Heart right ventricle (tissue), 16 donors: ENCODE measurements around the gene CHPF. TPM values are rescaled to one million over a fixed set of nuclear protein-coding genes. Genes with fewer than 3 reads are reported as not detected.

ENCODE experiments used
- ATAC-seq, 8 donors: fragments of 200-7000 bp; cut with Tn5 transposase; one replicate each; pipeline ENCODE4 v1.9.1; 2020; ENCODE audit warnings: mild to moderate bottlenecking in 8 of 8, moderate library complexity in 8 of 8, moderate number of reproducible peaks in 1 of 8
- DNase-seq, 2 donors: peaks; one replicate each; pipeline ENCODE4 v3.0.0-alpha.2; 2020
- H3K27ac ChIP-seq, 10 donors: fragments of 200-600 bp; sonication (generic) in 2 of 10; one replicate each; pipeline versions ENCODE4 v1.5.0 to v1.8.0; 2020 to 2022; ENCODE audit warnings: mild to moderate bottlenecking in 3 of 10
- H3K27me3 ChIP-seq, 7 donors: fragments of 200-600 bp; one replicate each; pipeline ENCODE4 v1.8.0; 2021 to 2022; ENCODE audit warnings: mild to moderate bottlenecking in 2 of 7
- H3K36me3 ChIP-seq, 9 donors: fragments of 200-600 bp; sonication (generic) in 1 of 9; one replicate each; pipeline versions ENCODE4 v1.5.0 to v1.8.0; 2020 to 2022; ENCODE audit warnings: mild to moderate bottlenecking in 2 of 9
- H3K4me1 ChIP-seq, 9 donors: fragments of 200-600 bp; sonication (generic) in 1 of 9; one replicate each; pipeline versions ENCODE4 v1.5.0 to v1.8.0; 2020 to 2022; ENCODE audit warnings: mild to moderate bottlenecking in 4 of 9
- H3K4me3 ChIP-seq, 10 donors: fragments of 200-600 bp; sonication (generic) in 2 of 10; one replicate each; pipeline versions ENCODE4 v1.5.0 to v1.8.0; 2020 to 2022; ENCODE audit warnings: mild to moderate bottlenecking in 7 of 10, moderate library complexity in 2 of 10
- H3K9me3 ChIP-seq, 11 donors: fragments of 200-600 bp in 10 of 11; sonication (generic) in 2 of 11; one replicate each; pipeline versions ENCODE4 v1.5.0 to v1.8.0; 2013 to 2022; ENCODE audit warnings: mild to moderate bottlenecking in 2 of 11, control low read depth in 1 of 11, moderate library complexity in 1 of 11
- WGBS, 2 donors: extraction: QIAGEN DNeasy Blood & Tissue Kit; methylation state at CpG; one replicate each; pipeline ENCODE4 v1.1.7; 2013; ENCODE audit warnings: inconsistent platforms in 1 of 2; 5-methylcytosine and 5-hydroxymethylcytosine counted together
- intact Hi-C, 10 donors: fragments of 100-400 bp; cut with DNase I; formaldehyde crosslinking; loops; one replicate each; pipeline versions ENCODE4 v1.11.1 to v1.14.2; 2022
- polyA plus RNA-seq, 2 donors: library from polyadenylated mRNA; stranded (reverse); fragments of 200-250 nt; gene quantifications; one replicate each; pipeline ENCODE4 v1.2.3, GENCODE V29; 2013
- total RNA-seq, 10 donors: library from RNA; stranded (reverse); fragmentation: NEBNext Ultra II Directional in 3 of 10; extraction: Animal tissue kit (Norgen Biotek cat#: 25700) in 3 of 10; gene quantifications; one replicate each; pipeline versions ENCODE4 v1.2.1 to v1.2.4, GENCODE V29; 2021 to 2023
- TF ChIP-seq, protein P1 (sequence below), 9 donors: fragments of 200-600 bp; sonication (generic) in 2 of 9; IDR thresholded peaks; one replicate each; pipeline versions ENCODE4 v1.5.0 to v1.8.0; 2021 to 2022; ENCODE audit warnings: antibody characterized with exemption in 9 of 9, mild to moderate bottlenecking in 5 of 9, moderate library complexity in 1 of 9
- donor health status: Arrhythmogenic right ventricular cardiomyopathy.
- donor health status: ischemic (EF 13 %, LVEDD 7.1; RV severe dilation, severe dysfunction).
- donor health status: healthy with polysubstance abuse.
- donor health status: DM: no; HTN: yes; CAD: no.
- donor health status: DM: no; HTN: no; CAD: no.
- donor health status: ischemic (EF 25% LVEDD 6.9; RV normal size, moderate dysfunction).
- donor health status: ischemic (EF 25% LVEDD 5.7; RV mildly dilated, moderate dysfunction).
- donor health status: healthy.
- donor health status: DM: yes; HTN: yes; CAD: no.
- donor health status: Ischemic cardiomyopathy.
- donor health status: ischemic (EF 35%, LVEDD 5.7; RV mildly dilated, moderate dysfunction).
- donor health status: nonischemic (EF 11% LVEDD 7.7; RV severe dilation, severe dysfunction).
- donor health status: DM: yes; HTN: yes; CAD: no.
- donor health status: PGD.
- donor health status: ischemic (EF 29% LVEDD 5.4; RV normal size, mild dysfunction).
- donor health status: nonischemic (EF 23%, LVEDD 6.1; RV moderate dilation, normal function).

Gene CHPF
- total and polyA plus RNA-seq, 12 donors = 66.5 to 221 (median 95.9) TPM

DNA sequence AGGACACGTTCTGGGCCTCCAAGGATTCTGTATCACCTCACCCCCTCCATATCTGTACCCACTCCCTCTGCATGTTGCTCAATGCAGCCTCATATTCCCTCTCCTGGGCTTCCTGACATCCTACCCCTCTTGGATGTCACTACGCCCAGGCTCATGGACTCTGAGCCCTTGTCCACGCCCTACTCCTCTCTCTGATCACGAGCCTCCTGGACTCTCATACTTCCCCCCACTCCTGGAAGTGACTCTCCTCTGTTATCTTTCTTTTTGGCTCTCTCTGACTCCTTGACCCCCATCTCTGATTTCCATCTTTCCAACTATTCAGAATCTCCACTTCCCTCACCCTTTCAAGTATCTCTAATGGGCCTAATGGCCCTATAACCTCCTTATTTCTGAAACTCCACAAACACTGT lies 2.3 kb upstream of the CHPF start:
- 72% methylated on average over 4 of the region's 4 CpGs for WGBS, 2 donors
- DNase-seq = no peak
- intact Hi-C loops = loop anchor here in 1 of 10 donors (2.0 kb wide), 1 partner anchor 143 kb away; no protein-coding TSS in a partner anchor

DNA sequence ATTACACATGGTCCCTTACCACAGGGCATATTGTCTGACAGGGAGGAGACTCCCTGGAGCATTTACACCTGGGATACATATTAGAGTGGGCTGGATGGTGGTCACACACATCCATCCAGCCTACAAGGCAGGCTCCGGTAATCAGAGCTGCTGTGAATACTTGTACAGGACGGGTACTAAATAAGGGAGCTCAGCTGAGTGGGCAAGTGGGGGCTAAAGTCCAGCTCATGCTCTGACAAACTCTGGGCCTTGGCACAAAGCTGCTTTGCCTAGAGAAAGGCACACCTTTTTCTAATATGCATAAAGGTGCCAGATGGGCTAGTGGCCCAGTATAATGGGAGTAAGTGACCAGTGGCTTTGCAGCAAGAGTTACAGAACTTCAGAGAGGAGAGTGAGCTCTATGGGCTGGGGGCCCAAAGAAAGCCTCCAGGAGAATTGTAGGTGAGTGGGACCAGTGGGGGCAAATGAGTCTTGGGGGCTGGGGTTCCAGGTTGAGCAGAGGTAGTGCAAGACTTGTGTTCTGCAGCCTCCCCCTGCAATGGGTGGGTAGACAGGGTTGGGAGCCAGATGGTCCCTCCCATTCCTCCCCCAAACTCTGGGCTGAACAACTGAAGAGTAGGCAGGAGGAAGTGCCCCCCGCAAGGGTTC lies 1.8 kb upstream of the CHPF start:
- TF ChIP-seq, protein P1, sequence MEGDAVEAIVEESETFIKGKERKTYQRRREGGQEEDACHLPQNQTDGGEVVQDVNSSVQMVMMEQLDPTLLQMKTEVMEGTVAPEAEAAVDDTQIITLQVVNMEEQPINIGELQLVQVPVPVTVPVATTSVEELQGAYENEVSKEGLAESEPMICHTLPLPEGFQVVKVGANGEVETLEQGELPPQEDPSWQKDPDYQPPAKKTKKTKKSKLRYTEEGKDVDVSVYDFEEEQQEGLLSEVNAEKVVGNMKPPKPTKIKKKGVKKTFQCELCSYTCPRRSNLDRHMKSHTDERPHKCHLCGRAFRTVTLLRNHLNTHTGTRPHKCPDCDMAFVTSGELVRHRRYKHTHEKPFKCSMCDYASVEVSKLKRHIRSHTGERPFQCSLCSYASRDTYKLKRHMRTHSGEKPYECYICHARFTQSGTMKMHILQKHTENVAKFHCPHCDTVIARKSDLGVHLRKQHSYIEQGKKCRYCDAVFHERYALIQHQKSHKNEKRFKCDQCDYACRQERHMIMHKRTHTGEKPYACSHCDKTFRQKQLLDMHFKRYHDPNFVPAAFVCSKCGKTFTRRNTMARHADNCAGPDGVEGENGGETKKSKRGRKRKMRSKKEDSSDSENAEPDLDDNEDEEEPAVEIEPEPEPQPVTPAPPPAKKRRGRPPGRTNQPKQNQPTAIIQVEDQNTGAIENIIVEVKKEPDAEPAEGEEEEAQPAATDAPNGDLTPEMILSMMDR (IDR thresholded peaks at IDR 0.05) = no peak
- ATAC-seq = no peak
- intact Hi-C loops = loop anchor here in 1 of 10 donors (2.0 kb wide), 1 partner anchor 143 kb away; no protein-coding TSS in a partner anchor
- no peak for DNase-seq
- Histone ChIP-seq H3K4me1 (peaks cover 4 to 35% (median 28%) of the 10 kb centered on the region in 9 donors), H3K27me3 (peaks cover 0 to 67% (median 7%) of the 10 kb centered on the region in 7 donors), H3K27ac (no peak overlapping the region), H3K36me3 (peaks cover 0 to 22% (median 9%) of the 10 kb centered on the region in 9 donors), H3K4me3 (no peak overlapping the region), H3K9me3 (no peaks in the 10 kb centered on the region)
- 92 to 93% methylated on average over 3 of the region's 3 CpGs for WGBS, 2 donors

More for the DNA sequence above, 2.3 kb upstream of the CHPF start:
- Histone ChIP-seq H3K27ac (no peak overlapping the region), H3K9me3 (no peaks in the 10 kb centered on the region), H3K27me3 (peaks cover 0 to 71% (median 6%) of the 10 kb centered on the region in 7 donors), H3K4me1 (peaks cover 4 to 35% (median 28%) of the 10 kb centered on the region in 9 donors), H3K36me3 (peaks cover 0 to 17% (median 4%) of the 10 kb centered on the region in 9 donors), H3K4me3 (no peak overlapping the region)
- TF ChIP-seq, protein P1 (IDR thresholded peaks at IDR 0.05) = no peak
- ATAC-seq = no peak

DNA sequence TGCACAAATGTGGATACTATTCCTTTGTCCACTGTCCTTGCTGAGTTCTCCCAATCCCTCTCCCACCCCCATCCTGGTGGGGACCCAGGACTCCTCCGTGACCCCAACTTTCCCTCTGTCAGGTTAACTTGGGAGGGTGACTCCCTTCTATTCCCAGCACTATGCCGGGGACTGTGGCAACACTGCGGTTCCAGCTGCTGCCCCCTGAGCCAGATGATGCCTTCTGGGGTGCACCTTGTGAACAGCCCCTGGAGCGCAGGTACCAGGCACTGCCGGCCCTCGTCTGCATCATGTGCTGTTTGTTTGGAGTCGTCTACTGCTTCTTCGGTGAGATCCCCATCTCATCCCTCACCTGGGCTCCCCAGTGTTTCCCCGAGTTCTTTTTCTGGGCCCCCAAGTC lies 958 bp upstream of the CHPF start:
- H3K27ac ChIP-seq = peak overlapping the region in 4 of 10 donors; percentile 82 to 93 (median 90)
- intact Hi-C loops = loop anchor here in 9 of 10 donors (2.0 to 5.0 kb wide), 7 partner anchors 53 to 158 kb away; partner anchors contain the start of genes SLC4A3 (in 2 of the 9) and STK11IP (in 1 of the 9)
- H3K4me3 ChIP-seq = peak overlapping the region in 8 of 10 donors; percentile 72 to 92 (median 80)
- peaks cover 0 to 59% (median 11%) of the 10 kb centered on the region in 7 donors for H3K27me3 ChIP-seq
- peaks cover 0 to 25% (median 18%) of the 10 kb centered on the region in 9 donors for H3K36me3 ChIP-seq
- WGBS, 2 donors = 45 to 57% methylated on average over 9 of the region's 9 CpGs
- no peaks in the 10 kb centered on the region for H3K9me3 ChIP-seq
- TF ChIP-seq, protein P1 (IDR thresholded peaks at IDR 0.05) = no peak
- peaks cover 4 to 35% (median 28%) of the 10 kb centered on the region in 9 donors for H3K4me1 ChIP-seq
- no peak for DNase-seq
- ATAC-seq = no peak

DNA sequence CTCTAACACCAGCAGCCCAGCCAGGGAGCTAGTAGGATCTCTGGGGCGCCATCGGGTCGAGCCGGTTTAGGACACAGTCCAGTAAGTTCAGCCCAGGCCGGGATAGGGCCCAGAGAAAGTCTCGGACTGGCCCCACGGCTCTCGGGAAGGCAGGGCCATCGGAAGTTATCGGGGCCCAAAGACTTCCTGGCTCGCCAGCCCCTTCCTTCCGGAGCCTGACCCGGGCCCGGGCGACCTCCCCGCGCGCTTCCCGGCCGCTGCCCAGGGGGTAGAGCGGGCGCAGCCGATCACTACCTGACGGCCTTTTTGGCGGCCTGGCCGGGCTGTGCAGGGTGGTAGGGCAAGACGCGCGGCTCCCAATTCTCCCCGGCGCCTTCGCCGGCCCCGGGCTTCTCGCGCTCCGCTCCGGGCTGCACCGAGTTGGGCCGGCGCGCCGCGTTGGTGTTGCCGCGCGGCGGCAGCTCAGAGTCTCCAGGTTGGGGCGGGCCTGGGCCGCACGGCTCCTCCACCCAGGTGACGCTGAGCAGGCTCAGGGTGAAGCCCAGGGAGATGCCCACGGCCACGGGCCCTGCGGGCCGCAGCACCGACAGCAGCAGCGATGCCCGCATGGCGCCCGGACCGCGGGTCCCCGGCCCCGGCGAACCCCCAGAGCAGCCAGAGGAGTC lies 546 bp downstream of the CHPF start:
- TF ChIP-seq, protein P1 (IDR thresholded peaks at IDR 0.05) = peak in 1 of 9 donors; percentile 18
- no peaks in the 10 kb centered on the region for H3K9me3 ChIP-seq
- ATAC-seq (peak; percentile 0 to 51 (median 20)), DNase-seq (no peak)
- H3K4me1 ChIP-seq = peaks cover 7 to 44% (median 34%) of the 10 kb centered on the region in 9 donors
- 0 to 1% methylated on average over 54 to 66 of the region's 66 CpGs for WGBS, 2 donors
- H3K27me3 ChIP-seq = peaks cover 0 to 54% (median 11%) of the 10 kb centered on the region in 7 donors
- intact Hi-C loops = loop anchor here in 9 of 10 donors (1.0 to 5.0 kb wide), 12 partner anchors 28 to 159 kb away; partner anchors contain the start of genes OBSL1 (in 2 of the 9), SLC4A3 (in 2 of the 9), STK11IP (in 2 of the 9) and GMPPA (in 1 of the 9)
- H3K27ac ChIP-seq = peak overlapping the region; percentile 62 to 93 (median 90)
- H3K4me3 ChIP-seq = peak overlapping the region; percentile 40 to 92 (median 80)
- peaks cover 0 to 38% (median 20%) of the 10 kb centered on the region in 9 donors for H3K36me3 ChIP-seq
